GM06990 (cell line): Measurements from ENCODE around the gene SLC25A25.

ENCODE experiments used
- DNase-seq: peaks from one replicate; pipeline ENCODE4 v3.0.0-alpha.2; 2011; ENCODE audit not compliant: insufficient read length; ENCODE audit errors: extremely low read depth
- H3K27me3 ChIP-seq: replicated peaks from 2 replicates; pipeline ENCODE4 v1.6.0; 2011; ENCODE audit warnings: low read length; ENCODE audit not compliant: control insufficient read depth, insufficient read depth
- H3K36me3 ChIP-seq: 2 replicates; pipeline ENCODE4 v1.5.1; 2011; ENCODE audit warnings: low read length; ENCODE audit not compliant: control insufficient read depth, insufficient read depth
- H3K4me3 ChIP-seq: replicated peaks from 2 replicates; pipeline ENCODE4 v1.5.1; 2011; ENCODE audit warnings: low read depth, mild to moderate bottlenecking, control low read depth, low read length
- CTCF ChIP-seq: IDR thresholded peaks from 2 replicates; pipeline ENCODE4 v1.5.1; 2011; ENCODE audit warnings: low read length, control low read depth, mild to moderate bottlenecking, inconsistent platforms; ENCODE audit not compliant: insufficient read depth, poor library complexity, severe bottlenecking

SLC25A25 gene

GRCh38 chr9:128101690-128102089, 33.7 kb downstream of the SLC25A25 start:
- no peak overlapping the region for H3K4me3 ChIP-seq
- DNase-seq: no peak
- no peak for TF ChIP-seq CTCF
- peaks cover 39% of the 10 kb centered on the region for H3K36me3 ChIP-seq
- H3K27me3 ChIP-seq: no peaks in the 10 kb centered on the region

- H3K36me3 ChIP-seq: peaks cover 44% of the 10 kb centered on the region
- no peak for DNase-seq
- no peak for TF ChIP-seq CTCF
- no peak overlapping the region for H3K4me3 ChIP-seq
- no peaks in the 10 kb centered on the region for H3K27me3 ChIP-seq
Observed at GRCh38 chr9:128102196-128102595, 34.2 kb downstream of the SLC25A25 start.

- H3K36me3 ChIP-seq: peaks cover 50% of the 10 kb centered on the region
- TF ChIP-seq CTCF: no peak
- H3K4me3 ChIP-seq: no peak overlapping the region
- H3K27me3 ChIP-seq: no peaks in the 10 kb centered on the region
- no peak for DNase-seq
Observed at GRCh38 chr9:128102861-128103588, 35.0 kb downstream of the SLC25A25 start.

- Histone ChIP-seq H3K36me3 (peaks cover 52% of the 10 kb centered on the region), H3K27me3 (no peaks in the 10 kb centered on the region), H3K4me3 (no peak overlapping the region)
- peak; percentile 33 for TF ChIP-seq CTCF
- DNase-seq: no peak
Observed at GRCh38 chr9:128103589-128103962, 35.5 kb downstream of the SLC25A25 start.

GRCh38 chr9:128104171-128104618, 36.2 kb downstream of the SLC25A25 start:
- H3K4me3 ChIP-seq: no peak overlapping the region
- no peak for TF ChIP-seq CTCF
- H3K27me3 ChIP-seq: no peaks in the 10 kb centered on the region
- DNase-seq: no peak
- peaks cover 51% of the 10 kb centered on the region for H3K36me3 ChIP-seq
